Measurements from ENCODE around the gene NREP. TPM values are rescaled to one million over a fixed set of nuclear protein-coding genes. Genes with fewer than 3 reads are reported as not detected.
A peak's percentile ranks its signal among the peaks of the same experiment; 100 is the strongest.
"Not testable (repeated sequence)": the region's sequence is repeated elsewhere in the genome, so short reads cannot be mapped to it uniquely, and the experiment has no call there.

The NREP gene
- total RNA-seq, 2 donors from 2014 or later, result 8.5 to 18.2 TPM

DNA sequence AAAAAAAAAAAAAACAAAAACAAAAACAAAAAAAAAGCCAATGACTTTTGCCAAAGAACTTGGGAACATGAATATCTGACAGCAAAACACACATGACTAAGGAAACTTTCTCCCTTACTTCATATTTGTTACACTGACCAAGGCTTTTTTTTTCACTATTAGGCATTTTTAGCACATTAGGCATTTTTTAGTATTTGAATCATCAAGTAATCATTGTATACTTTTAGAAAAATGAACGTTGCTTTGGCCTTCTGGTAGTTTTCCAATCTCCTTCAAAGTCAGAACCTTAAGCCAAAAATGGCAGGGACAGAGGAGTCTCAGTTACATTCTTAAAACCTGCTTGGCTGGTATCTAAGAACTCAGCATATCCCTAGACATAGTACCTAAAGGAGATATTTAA, 19.3 kb downstream of the NREP start:
- Mint-ChIP-seq H3K4me3 (no peak overlapping the region), H3K36me3 (ENCODE audit: low read depth) (no peaks in the 10 kb centered on the region), H3K9me3 (no peaks in the 10 kb centered on the region), H3K27ac (no peak overlapping the region), H3K4me1 (peaks cover 4% of the 10 kb centered on the region), H3K27me3 (peaks cover 11% of the 10 kb centered on the region)
- no peak for ATAC-seq (replicated peaks)

DNA sequence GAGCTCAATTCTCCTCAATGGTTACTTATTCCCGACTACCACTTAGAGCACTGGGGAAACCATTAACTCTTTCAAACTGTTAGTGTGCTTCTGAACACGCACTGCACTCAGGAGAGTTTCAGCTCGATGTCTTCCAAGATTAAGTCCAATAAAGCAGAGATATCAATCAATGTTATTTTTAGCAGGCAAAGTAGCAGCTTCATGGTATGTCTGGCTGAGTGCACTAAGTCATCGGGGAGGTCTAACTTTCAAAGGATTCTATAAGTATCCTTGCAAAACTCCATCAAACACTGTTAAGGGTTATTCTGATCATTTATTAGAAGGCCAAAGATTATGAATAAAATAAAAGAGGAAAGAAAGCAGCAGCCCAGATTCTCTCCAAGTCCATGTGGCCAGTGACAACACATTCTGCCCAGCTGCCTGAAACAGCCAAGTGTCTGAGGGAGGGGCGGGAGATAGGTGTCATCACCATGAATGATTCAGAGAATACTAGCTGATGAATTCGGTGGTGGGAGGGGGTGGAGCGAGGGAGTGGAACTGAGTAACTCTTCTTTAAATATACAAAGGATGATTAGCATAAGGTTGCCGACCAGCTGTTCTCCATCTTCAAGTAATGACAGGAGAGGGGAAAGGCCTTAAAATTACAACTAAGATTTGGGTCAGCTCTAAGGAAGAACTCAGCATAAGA, 21.3 kb downstream of the NREP start:
- peak; percentile 85 for ATAC-seq (replicated peaks)
- H3K36me3 Mint-ChIP-seq (ENCODE audit: low read depth), result no peaks in the 10 kb centered on the region
- H3K27me3 Mint-ChIP-seq, result peaks cover 3% of the 10 kb centered on the region
- no peaks in the 10 kb centered on the region for H3K9me3 Mint-ChIP-seq
- H3K4me3 Mint-ChIP-seq, result no peak overlapping the region
- H3K4me1 Mint-ChIP-seq, result peaks cover 4% of the 10 kb centered on the region
- no peak overlapping the region for H3K27ac Mint-ChIP-seq

DNA sequence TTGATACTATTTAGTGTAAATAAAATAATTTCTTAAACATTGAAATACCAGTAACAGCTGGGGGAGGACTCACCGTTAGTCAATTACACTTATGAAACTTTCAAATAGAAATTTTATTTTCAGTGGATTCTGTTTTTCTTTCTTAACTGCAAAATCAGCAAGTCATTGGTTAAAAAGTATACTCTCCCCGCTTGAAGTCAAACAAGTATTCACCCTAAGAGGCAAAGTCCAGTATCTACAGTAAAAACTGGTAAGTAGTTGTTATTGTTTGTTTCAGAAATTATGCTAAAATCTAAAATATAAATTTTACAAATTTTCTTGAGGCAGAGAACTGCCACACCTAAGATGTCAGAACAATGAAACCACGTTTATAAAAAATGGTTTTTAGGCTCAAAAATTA, 22.4 kb downstream of the NREP start:
- Mint-ChIP-seq H3K4me3 (no peak overlapping the region), H3K9me3 (no peaks in the 10 kb centered on the region), H3K27ac (no peak overlapping the region), H3K27me3 (peaks cover 3% of the 10 kb centered on the region), H3K4me1 (peaks cover 4% of the 10 kb centered on the region), H3K36me3 (ENCODE audit: low read depth) (no peaks in the 10 kb centered on the region)
- ATAC-seq (replicated peaks), result no peak

- Mint-ChIP-seq H3K4me1 (peaks cover 4% of the 10 kb centered on the region), H3K27ac (no peak overlapping the region)
- ATAC-seq (replicated peaks), result peak; percentile 26
Measured at GRCh38 chr5:111734013-111734412, 23.0 kb downstream of the NREP start.

GRCh38 chr5:111733571-111733970, 23.4 kb downstream of the NREP start:
- Mint-ChIP-seq H3K9me3 (no peaks in the 10 kb centered on the region), H3K36me3 (ENCODE audit: low read depth) (no peaks in the 10 kb centered on the region), H3K27ac (no peak overlapping the region), H3K4me1 (peaks cover 4% of the 10 kb centered on the region), H3K27me3 (peaks cover 3% of the 10 kb centered on the region), H3K4me3 (no peak overlapping the region)
- ATAC-seq (replicated peaks), result no peak

More at GRCh38 chr5:111734013-111734412, 23.0 kb downstream of the NREP start:
- Mint-ChIP-seq H3K27me3 (peaks cover 3% of the 10 kb centered on the region), H3K9me3 (no peaks in the 10 kb centered on the region), H3K4me3 (no peak overlapping the region), H3K36me3 (ENCODE audit: low read depth) (no peaks in the 10 kb centered on the region)

DNA sequence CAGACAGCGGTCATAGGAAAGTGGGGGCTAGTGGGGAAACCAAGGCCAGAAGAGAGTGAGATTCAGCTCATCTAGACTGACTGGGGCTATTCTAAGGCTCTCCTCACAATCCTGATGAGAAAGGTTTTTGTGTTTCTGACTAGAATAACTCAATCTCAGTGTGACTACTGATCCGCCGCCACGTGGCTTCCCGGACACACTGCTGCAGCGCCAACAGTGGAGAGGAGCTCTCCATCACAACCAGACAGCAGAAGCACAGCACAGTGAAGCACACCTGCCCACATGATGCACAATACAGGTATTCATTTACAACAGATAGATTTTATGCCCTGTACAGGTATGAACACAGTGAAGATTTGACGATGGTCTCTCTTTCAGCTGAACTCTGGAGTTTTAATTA, 25.4 kb downstream of the NREP start:
- Mint-ChIP-seq H3K4me1 (peaks cover 4% of the 10 kb centered on the region), H3K9me3 (no peaks in the 10 kb centered on the region), H3K36me3 (ENCODE audit: low read depth) (no peaks in the 10 kb centered on the region), H3K27ac (no peak overlapping the region), H3K4me3 (no peak overlapping the region), H3K27me3 (peaks cover 6% of the 10 kb centered on the region)
- ATAC-seq (replicated peaks), result no peak

- no peak overlapping the region for H3K4me3 Mint-ChIP-seq
- H3K27ac Mint-ChIP-seq, result no peak overlapping the region
- H3K9me3 Mint-ChIP-seq, result no peaks in the 10 kb centered on the region
- peaks cover 4% of the 10 kb centered on the region for H3K4me1 Mint-ChIP-seq
- peaks cover 6% of the 10 kb centered on the region for H3K27me3 Mint-ChIP-seq
- peak; percentile 55 for ATAC-seq (replicated peaks)
- H3K36me3 Mint-ChIP-seq (ENCODE audit: low read depth), result no peaks in the 10 kb centered on the region
Measured at GRCh38 chr5:111730659-111731382, 26.2 kb downstream of the NREP start.

DNA sequence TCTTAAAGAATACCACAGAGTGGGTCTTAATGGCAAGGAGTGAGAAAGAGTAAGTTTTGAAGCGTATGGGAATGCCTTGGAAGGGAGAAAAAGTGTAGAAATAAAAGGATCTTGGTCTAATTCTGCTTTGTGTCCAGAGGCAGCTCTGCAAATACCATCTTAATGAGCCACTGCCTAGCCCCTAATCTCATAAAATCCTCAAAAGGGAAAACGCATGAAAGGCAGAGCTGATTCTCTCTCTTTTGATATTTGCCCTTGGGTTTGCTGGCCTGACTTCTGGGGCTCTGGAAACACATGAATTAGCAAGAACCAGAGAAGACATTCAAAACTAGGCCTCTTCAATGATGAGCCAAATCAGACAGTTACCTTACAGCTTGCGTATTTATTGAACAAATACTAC, 28.1 kb downstream of the NREP start:
- H3K9me3 Mint-ChIP-seq, result no peaks in the 10 kb centered on the region

GRCh38 chr5:111726986-111727385, 30.0 kb downstream of the NREP start:
- H3K4me1 Mint-ChIP-seq, result no peaks in the 10 kb centered on the region
- no peak overlapping the region for H3K27ac Mint-ChIP-seq
- H3K27me3 Mint-ChIP-seq, result peaks cover 6% of the 10 kb centered on the region
- ATAC-seq (replicated peaks), result no peak
- no peaks in the 10 kb centered on the region for H3K9me3 Mint-ChIP-seq
- no peak overlapping the region for H3K4me3 Mint-ChIP-seq
- no peaks in the 10 kb centered on the region for H3K36me3 Mint-ChIP-seq (ENCODE audit: low read depth)

More for the DNA sequence above, 28.1 kb downstream of the NREP start:
- Mint-ChIP-seq H3K4me1 (no peaks in the 10 kb centered on the region), H3K27ac (no peak overlapping the region), H3K36me3 (ENCODE audit: low read depth) (no peaks in the 10 kb centered on the region), H3K27me3 (peaks cover 6% of the 10 kb centered on the region), H3K4me3 (no peak overlapping the region)
- ATAC-seq (replicated peaks), result no peak

DNA sequence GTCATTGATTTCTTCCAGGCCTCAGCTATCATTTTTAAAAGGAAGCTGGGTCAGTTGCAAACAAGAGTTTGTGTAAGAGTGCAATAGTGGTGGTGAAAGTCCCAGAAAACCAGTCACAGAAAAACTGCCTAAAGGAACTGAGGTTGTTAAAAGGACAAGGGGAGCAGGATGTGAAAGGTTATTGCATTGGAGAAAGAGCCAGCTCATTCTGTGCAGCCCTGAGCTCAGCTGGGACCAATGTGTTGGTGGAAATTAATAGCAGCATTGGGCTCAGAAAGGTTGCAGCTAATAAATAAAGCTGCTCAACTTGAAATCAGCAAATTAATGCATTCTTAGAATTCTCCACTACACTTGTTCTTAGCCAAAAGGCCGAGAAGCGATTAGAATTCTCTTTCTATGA, 34.9 kb downstream of the NREP start:
- Mint-ChIP-seq H3K36me3 (ENCODE audit: low read depth) (no peaks in the 10 kb centered on the region), H3K4me1 (no peaks in the 10 kb centered on the region)

GRCh38 chr5:111720333-111720890, 36.6 kb downstream of the NREP start:
- no peak for ATAC-seq (replicated peaks)
- H3K36me3 Mint-ChIP-seq (ENCODE audit: low read depth), result no peaks in the 10 kb centered on the region
- peaks cover 18% of the 10 kb centered on the region for H3K27me3 Mint-ChIP-seq
- H3K4me1 Mint-ChIP-seq, result no peaks in the 10 kb centered on the region
- peaks cover 5% of the 10 kb centered on the region for H3K9me3 Mint-ChIP-seq
- H3K27ac Mint-ChIP-seq, result no peak overlapping the region
- H3K4me3 Mint-ChIP-seq, result no peak overlapping the region

More for the DNA sequence above, 34.9 kb downstream of the NREP start:
- Mint-ChIP-seq H3K9me3 (peaks cover 5% of the 10 kb centered on the region), H3K4me3 (no peak overlapping the region), H3K27ac (no peak overlapping the region), H3K27me3 (peaks cover 17% of the 10 kb centered on the region)
- no peak for ATAC-seq (replicated peaks)

- Mint-ChIP-seq H3K27me3 (peaks cover 18% of the 10 kb centered on the region), H3K9me3 (peaks cover 5% of the 10 kb centered on the region), H3K27ac (no peak overlapping the region), H3K4me1 (no peaks in the 10 kb centered on the region), H3K36me3 (ENCODE audit: low read depth) (no peaks in the 10 kb centered on the region), H3K4me3 (no peak overlapping the region)
- no peak for ATAC-seq (replicated peaks)
Measured at GRCh38 chr5:111719773-111720172, 37.2 kb downstream of the NREP start.

- Mint-ChIP-seq H3K27me3 (peaks cover 16% of the 10 kb centered on the region), H3K9me3 (peaks cover 11% of the 10 kb centered on the region)
- H3K27ac Mint-ChIP-seq; H3K4me3 Mint-ChIP-seq; ATAC-seq (replicated peaks); H3K36me3 Mint-ChIP-seq (ENCODE audit: low read depth); H3K4me1 Mint-ChIP-seq: not testable (repeated sequence)
Measured at GRCh38 chr5:111716789-111717188, 40.2 kb downstream of the NREP start.

DNA sequence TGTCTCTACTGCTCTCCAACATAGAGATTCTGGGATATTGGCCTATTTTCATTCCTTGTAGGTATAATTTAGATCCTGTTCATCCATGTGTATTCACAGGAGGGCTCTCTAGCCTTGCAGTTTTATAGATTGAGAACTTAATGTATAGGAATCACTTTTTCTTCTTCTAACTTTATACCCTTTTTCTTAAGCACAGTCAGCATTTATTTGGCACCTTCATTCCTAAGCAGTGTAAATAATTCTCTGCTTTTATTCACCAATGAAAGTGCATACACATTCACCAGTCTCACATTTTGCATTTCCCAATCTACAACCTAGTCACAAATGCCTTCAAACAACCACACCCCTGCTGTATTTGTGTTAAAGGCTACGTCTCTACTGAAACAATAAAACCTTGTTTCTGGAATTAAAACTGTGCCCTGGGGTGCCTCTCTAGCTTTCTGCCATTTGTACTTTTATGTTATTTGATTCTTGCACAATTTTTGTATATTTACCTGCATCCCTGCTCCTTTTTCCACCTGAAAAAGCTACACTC, 49.3 kb downstream of the NREP start:
- Mint-ChIP-seq H3K27me3 (peaks cover 2% of the 10 kb centered on the region), H3K4me3 (no peak overlapping the region), H3K9me3 (no peaks in the 10 kb centered on the region), H3K27ac (no peak overlapping the region), H3K4me1 (no peaks in the 10 kb centered on the region), H3K36me3 (ENCODE audit: low read depth) (no peaks in the 10 kb centered on the region)
- no peak for ATAC-seq (replicated peaks)

- H3K9me3 Mint-ChIP-seq, result no peaks in the 10 kb centered on the region
- no peak for ATAC-seq (replicated peaks)
- H3K27me3 Mint-ChIP-seq, result peaks cover 4% of the 10 kb centered on the region
- no peak overlapping the region for H3K27ac Mint-ChIP-seq
- H3K4me3 Mint-ChIP-seq, result no peak overlapping the region
- H3K36me3 Mint-ChIP-seq (ENCODE audit: low read depth), result no peaks in the 10 kb centered on the region
- no peaks in the 10 kb centered on the region for H3K4me1 Mint-ChIP-seq
Measured at GRCh38 chr5:111706345-111706744, 50.6 kb downstream of the NREP start.

Data from activated T-helper 17 cell treated with anti-CD3 and anti-CD28 coated beads, Interleukin-2, amount 50 U/mL, for 72 hours (primary cell).